ENCODE results near the gene ACP2. TPM values are rescaled to one million over a fixed set of nuclear protein-coding genes. Genes with fewer than 3 reads are reported as not detected.

Gene ACP2
- total RNA-seq, 1 experiment from 2014 or later = 23.5 TPM

DNA sequence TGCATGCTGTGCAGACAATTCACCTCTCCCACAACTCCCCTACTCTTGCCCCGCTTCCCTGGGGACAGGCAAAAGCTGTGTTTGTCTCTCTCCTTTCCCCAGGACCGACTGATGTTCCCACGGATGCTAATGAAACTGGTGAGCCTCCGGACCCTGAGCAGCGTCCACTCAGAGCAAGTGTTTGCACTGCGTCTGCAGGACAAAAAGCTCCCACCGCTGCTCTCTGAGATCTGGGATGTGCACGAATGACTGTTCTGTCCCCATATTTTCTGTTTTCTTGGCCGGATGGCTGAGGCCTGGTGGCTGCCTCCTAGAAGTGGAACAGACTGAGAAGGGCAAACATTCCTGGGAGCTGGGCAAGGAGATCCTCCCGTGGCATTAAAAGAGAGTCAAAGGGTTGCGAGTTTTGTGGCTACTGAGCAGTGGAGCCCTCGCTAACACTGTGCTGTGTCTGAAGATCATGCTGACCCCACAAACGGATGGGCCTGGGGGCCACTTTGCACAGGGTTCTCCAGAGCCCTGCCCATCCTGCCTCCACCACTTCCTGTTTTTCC lies 19.9 kb upstream of the ACP2 start:
- H3K27me3 Mint-ChIP-seq (ENCODE audit: unreplicated experiment) = no peaks in the 10 kb centered on the region
- CTCF ChIA-PET = interaction anchor here (1.4 kb wide), 1 partner anchor 9 kb away, joined by 4 read pairs; no protein-coding TSS in a partner anchor
- TF ChIP-seq, protein P1, sequence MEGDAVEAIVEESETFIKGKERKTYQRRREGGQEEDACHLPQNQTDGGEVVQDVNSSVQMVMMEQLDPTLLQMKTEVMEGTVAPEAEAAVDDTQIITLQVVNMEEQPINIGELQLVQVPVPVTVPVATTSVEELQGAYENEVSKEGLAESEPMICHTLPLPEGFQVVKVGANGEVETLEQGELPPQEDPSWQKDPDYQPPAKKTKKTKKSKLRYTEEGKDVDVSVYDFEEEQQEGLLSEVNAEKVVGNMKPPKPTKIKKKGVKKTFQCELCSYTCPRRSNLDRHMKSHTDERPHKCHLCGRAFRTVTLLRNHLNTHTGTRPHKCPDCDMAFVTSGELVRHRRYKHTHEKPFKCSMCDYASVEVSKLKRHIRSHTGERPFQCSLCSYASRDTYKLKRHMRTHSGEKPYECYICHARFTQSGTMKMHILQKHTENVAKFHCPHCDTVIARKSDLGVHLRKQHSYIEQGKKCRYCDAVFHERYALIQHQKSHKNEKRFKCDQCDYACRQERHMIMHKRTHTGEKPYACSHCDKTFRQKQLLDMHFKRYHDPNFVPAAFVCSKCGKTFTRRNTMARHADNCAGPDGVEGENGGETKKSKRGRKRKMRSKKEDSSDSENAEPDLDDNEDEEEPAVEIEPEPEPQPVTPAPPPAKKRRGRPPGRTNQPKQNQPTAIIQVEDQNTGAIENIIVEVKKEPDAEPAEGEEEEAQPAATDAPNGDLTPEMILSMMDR (IDR thresholded peaks at IDR 0.05; ENCODE audit: unreplicated experiment) = no peak
- no TSS peak for BruUV-seq (replicated peaks)
- H3K36me3 Mint-ChIP-seq (ENCODE audit: insufficient read depth, unreplicated experiment) = peaks cover 26% of the 10 kb centered on the region
- intact Hi-C loops (cut with micrococcal nuclease; ENCODE audit: unreplicated experiment) = no loop called here
- H3K4me1 Mint-ChIP-seq (ENCODE audit: low read depth, unreplicated experiment) = peaks cover 33% of the 10 kb centered on the region
- DNase-seq = no peak
- H3K27ac Mint-ChIP-seq (ENCODE audit: unreplicated experiment) = peak overlapping the region; percentile 95
- peak overlapping the region; percentile 59 for H3K4me3 Mint-ChIP-seq (ENCODE audit: low read depth, unreplicated experiment)
- no peaks in the 10 kb centered on the region for H3K9me3 Mint-ChIP-seq (ENCODE audit: low read depth, unreplicated experiment)

DNA sequence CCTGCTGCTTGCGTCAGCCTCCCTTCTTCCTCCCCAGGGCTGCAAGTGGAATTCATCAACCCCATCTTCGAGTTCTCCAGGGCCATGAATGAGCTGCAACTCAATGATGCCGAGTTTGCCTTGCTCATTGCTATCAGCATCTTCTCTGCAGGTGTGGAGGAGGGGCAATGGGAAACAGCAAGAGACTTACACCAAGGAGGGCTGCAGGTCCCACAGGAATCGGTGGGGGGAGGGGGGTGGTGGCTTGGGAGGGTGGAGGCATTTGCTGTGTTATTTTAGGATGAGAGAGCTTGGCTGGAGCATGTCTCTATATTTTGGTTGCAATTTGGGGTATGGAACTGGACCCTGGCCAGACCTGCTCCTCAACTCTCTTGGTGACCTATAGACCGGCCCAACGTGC lies 19.3 kb upstream of the ACP2 start:
- H3K27me3 Mint-ChIP-seq (ENCODE audit: unreplicated experiment) = no peaks in the 10 kb centered on the region
- H3K27ac Mint-ChIP-seq (ENCODE audit: unreplicated experiment) = no peak overlapping the region
- peaks cover 26% of the 10 kb centered on the region for H3K36me3 Mint-ChIP-seq (ENCODE audit: insufficient read depth, unreplicated experiment)
- CTCF ChIA-PET = interaction anchor here (1.4 kb wide), 1 partner anchor 9 kb away, joined by 4 read pairs; no protein-coding TSS in a partner anchor
- no peaks in the 10 kb centered on the region for H3K9me3 Mint-ChIP-seq (ENCODE audit: low read depth, unreplicated experiment)
- TF ChIP-seq, protein P1 (IDR thresholded peaks at IDR 0.05; ENCODE audit: unreplicated experiment) = no peak
- intact Hi-C loops (cut with micrococcal nuclease; ENCODE audit: unreplicated experiment) = no loop called here
- DNase-seq = no peak
- H3K4me1 Mint-ChIP-seq (ENCODE audit: low read depth, unreplicated experiment) = peaks cover 33% of the 10 kb centered on the region
- BruUV-seq (replicated peaks) = no TSS peak
- no peak overlapping the region for H3K4me3 Mint-ChIP-seq (ENCODE audit: low read depth, unreplicated experiment)

DNA sequence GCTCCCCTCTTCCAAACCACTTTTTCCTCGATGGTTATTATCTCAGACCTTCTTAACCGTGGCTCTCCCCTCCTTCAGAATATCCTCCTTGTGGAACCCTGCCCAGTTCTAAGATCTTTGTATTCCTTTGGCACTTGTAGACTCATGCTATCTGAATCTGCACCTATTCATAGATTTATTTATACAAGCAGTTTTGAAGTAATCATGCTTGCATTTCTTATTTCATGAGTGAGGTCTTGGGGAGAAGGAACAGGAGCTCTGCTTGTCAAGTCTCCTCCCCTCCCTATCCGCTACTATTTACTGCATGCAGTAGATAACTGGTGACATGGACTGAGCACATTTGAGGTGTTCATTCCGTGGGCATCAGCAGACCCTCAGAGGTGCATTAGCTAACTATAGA lies 15.9 kb upstream of the ACP2 start:
- no peak overlapping the region for H3K4me3 Mint-ChIP-seq (ENCODE audit: low read depth, unreplicated experiment)
- intact Hi-C loops (cut with micrococcal nuclease; ENCODE audit: unreplicated experiment) = no loop called here
- CTCF ChIA-PET = interaction anchor here (0.6 kb wide), 1 partner anchor 77 kb away, joined by 4 read pairs; no protein-coding TSS in a partner anchor
- BruUV-seq (replicated peaks) = no TSS peak
- H3K27me3 Mint-ChIP-seq (ENCODE audit: unreplicated experiment) = no peaks in the 10 kb centered on the region
- peaks cover 16% of the 10 kb centered on the region for H3K4me1 Mint-ChIP-seq (ENCODE audit: low read depth, unreplicated experiment)
- no peak overlapping the region for H3K27ac Mint-ChIP-seq (ENCODE audit: unreplicated experiment)
- no peaks in the 10 kb centered on the region for H3K9me3 Mint-ChIP-seq (ENCODE audit: low read depth, unreplicated experiment)
- H3K36me3 Mint-ChIP-seq (ENCODE audit: insufficient read depth, unreplicated experiment) = peaks cover 15% of the 10 kb centered on the region
- no peak for DNase-seq
- TF ChIP-seq, protein P1 (IDR thresholded peaks at IDR 0.05; ENCODE audit: unreplicated experiment) = no peak

DNA sequence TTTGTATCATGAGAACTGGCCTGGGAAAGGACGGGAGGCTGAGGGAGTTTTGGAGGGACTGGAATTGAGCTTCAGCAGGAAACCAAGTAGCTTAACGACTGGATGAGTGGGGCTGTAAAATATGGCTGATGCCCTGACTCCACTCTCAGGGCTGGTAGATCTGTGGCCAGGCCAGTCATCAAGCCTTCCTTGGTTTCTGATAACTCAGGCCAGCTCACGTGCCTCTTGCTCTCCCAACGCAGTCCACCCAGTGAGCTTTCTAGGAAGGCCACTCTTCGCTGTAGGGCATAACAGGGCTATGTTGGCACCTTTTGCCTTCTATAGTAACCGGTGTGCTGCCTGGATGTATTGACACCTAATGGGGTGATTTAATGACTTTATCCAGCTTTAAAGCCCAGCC lies 15.5 kb upstream of the ACP2 start:
- H3K27ac Mint-ChIP-seq (ENCODE audit: unreplicated experiment) = no peak overlapping the region

More for the DNA sequence above, 15.5 kb upstream of the ACP2 start:
- no peaks in the 10 kb centered on the region for H3K27me3 Mint-ChIP-seq (ENCODE audit: unreplicated experiment)
- TF ChIP-seq, protein P1 (IDR thresholded peaks at IDR 0.05; ENCODE audit: unreplicated experiment) = no peak
- no peak overlapping the region for H3K4me3 Mint-ChIP-seq (ENCODE audit: low read depth, unreplicated experiment)
- H3K4me1 Mint-ChIP-seq (ENCODE audit: low read depth, unreplicated experiment) = peaks cover 18% of the 10 kb centered on the region
- CTCF ChIA-PET = interaction anchor here (0.6 kb wide), 1 partner anchor 77 kb away, joined by 4 read pairs; no protein-coding TSS in a partner anchor
- H3K36me3 Mint-ChIP-seq (ENCODE audit: insufficient read depth, unreplicated experiment) = peaks cover 11% of the 10 kb centered on the region
- no TSS peak for BruUV-seq (replicated peaks)
- no peaks in the 10 kb centered on the region for H3K9me3 Mint-ChIP-seq (ENCODE audit: low read depth, unreplicated experiment)
- intact Hi-C loops (cut with micrococcal nuclease; ENCODE audit: unreplicated experiment) = no loop called here
- DNase-seq = no peak
